Neural cell (in vitro differentiated cells): ENCODE results near the gene CYB561D1. TPM values are rescaled to one million over a fixed set of nuclear protein-coding genes. Genes with fewer than 3 reads are reported as not detected.

ENCODE experiments used
- H2AFZ ChIP-seq: fragments of 200-600, 300-800 bp; sonication (generic), shearing (Covaris generic); 2 replicates; pipeline ENCODE4 v1.6.0; 2014; ENCODE audit warnings: low read depth, mild to moderate bottlenecking, antibody characterized with exemption, low read length, moderate library complexity
- H3F3A ChIP-seq: fragments of 200-600 bp; shearing (Covaris generic); 2 replicates; pipeline ENCODE4 v1.6.1; 2016; ENCODE audit warnings: mild to moderate bottlenecking, moderate library complexity, mixed read lengths, antibody characterized with exemption, low read length; ENCODE audit not compliant: insufficient read depth, poor library complexity, severe bottlenecking
- H3K27ac ChIP-seq: fragments of 200-600, 300-800 bp; sonication (generic), shearing (Covaris generic); 2 replicates; pipeline ENCODE4 v1.5.1; 2014; ENCODE audit warnings: mild to moderate bottlenecking, low read length, moderate library complexity
- H3K27me3 ChIP-seq: fragments of 300-800, 200-600 bp; sonication (generic), shearing (Covaris generic); 2 replicates; pipeline ENCODE4 v1.6.0; 2014; ENCODE audit warnings: mild to moderate bottlenecking, low read depth, low read length, moderate library complexity; ENCODE audit not compliant: insufficient read depth
- H3K36me3 ChIP-seq: fragments of 300-800, 200-600 bp; sonication (generic), shearing (Covaris generic); 2 replicates; pipeline ENCODE4 v1.5.1; 2014; ENCODE audit warnings: mild to moderate bottlenecking, antibody characterized with exemption, low read length, moderate library complexity; ENCODE audit not compliant: insufficient read depth
- H3K4me2 ChIP-seq: fragments of 300-800, 200-600 bp; sonication (generic), shearing (Covaris generic); 2 replicates; pipeline ENCODE4 v1.6.0; 2014; ENCODE audit warnings: mild to moderate bottlenecking, low read length
- H3K4me3 ChIP-seq: fragments of 300-800, 200-600 bp; sonication (generic), shearing (Covaris generic); 2 replicates; pipeline ENCODE4 v1.5.1; 2014; ENCODE audit warnings: mild to moderate bottlenecking, low read length, moderate library complexity
- H3K79me2 ChIP-seq: fragments of 200-600 bp; shearing (Covaris generic); replicated peaks from 2 replicates; pipeline ENCODE4 v1.6.0; 2014; ENCODE audit warnings: mild to moderate bottlenecking, low read length, moderate library complexity; ENCODE audit not compliant: insufficient read depth
- H3K9ac ChIP-seq: fragments of 300-800, 200-600 bp; sonication (generic), shearing (Covaris generic); 2 replicates; pipeline ENCODE4 v1.6.1; 2016; ENCODE audit warnings: mild to moderate bottlenecking, low read length, mixed read lengths
- H3K9me2 ChIP-seq: fragments of 200-600 bp; shearing (Covaris generic); 2 replicates; pipeline ENCODE4 v1.6.1; 2016; ENCODE audit warnings: mild to moderate bottlenecking, low read length, mixed read lengths; ENCODE audit not compliant: insufficient read depth
- H3K9me3 ChIP-seq: fragments of 200-600, 300-800 bp; sonication (generic), shearing (Covaris generic); 2 replicates; pipeline ENCODE4 v1.6.1; 2016; ENCODE audit warnings: mild to moderate bottlenecking, mixed run types, low read length, moderate library complexity, mixed read lengths
- H4K20me1 ChIP-seq: fragments of 200-600 bp; shearing (Covaris generic); 2 replicates; pipeline ENCODE4 v1.6.1; 2016; ENCODE audit warnings: mild to moderate bottlenecking, mixed run types; ENCODE audit not compliant: insufficient read depth
- CTCF ChIP-seq: fragments of 450-650 bp; IDR thresholded peaks from 2 replicates; pipeline ENCODE4 v1.5.1; 2014; ENCODE audit warnings: antibody characterized with exemption, mild to moderate bottlenecking, moderate library complexity; ENCODE audit not compliant: poor library complexity, severe bottlenecking
- EP300 ChIP-seq: fragments of 450-650 bp; conservative IDR thresholded peaks from 2 replicates; pipeline ENCODE4 v1.6.1; 2014; ENCODE audit warnings: antibody characterized with exemption, mild to moderate bottlenecking, moderate library complexity; ENCODE audit not compliant: poor library complexity, severe bottlenecking
- EZH2 ChIP-seq: fragments of 200-600, 300-800 bp; shearing (Covaris generic), sonication (generic); IDR thresholded peaks from 2 replicates; pipeline ENCODE4 v1.6.1; 2014; ENCODE audit warnings: antibody characterized with exemption, low read length, borderline replicate concordance, mild to moderate bottlenecking; ENCODE audit not compliant: insufficient read depth, poor library complexity, severe bottlenecking
- MXI1 ChIP-seq: fragments of 450-650 bp; conservative IDR thresholded peaks from 2 replicates; pipeline ENCODE4 v1.6.1; 2014; ENCODE audit warnings: antibody characterized with exemption, mild to moderate bottlenecking; ENCODE audit not compliant: poor library complexity, severe bottlenecking
- POLR2AphosphoS5 ChIP-seq: IDR thresholded peaks from 2 replicates; pipeline ENCODE4 v1.6.1; 2012
- RAD21 ChIP-seq: fragments of 450-650 bp; conservative IDR thresholded peaks from 2 replicates; pipeline ENCODE4 v1.6.1; 2014; ENCODE audit warnings: antibody characterized with exemption, mild to moderate bottlenecking, moderate library complexity
- REST ChIP-seq: IDR thresholded peaks from 2 replicates; pipeline ENCODE4 v1.6.1; 2012; ENCODE audit warnings: borderline replicate concordance
- SMC3 ChIP-seq: fragments of 450-650 bp; conservative IDR thresholded peaks from 2 replicates; pipeline ENCODE4 v1.6.1; 2014; ENCODE audit warnings: antibody characterized with exemption, mild to moderate bottlenecking, moderate library complexity; ENCODE audit not compliant: poor library complexity
- TAF1 ChIP-seq: IDR thresholded peaks from 2 replicates; pipeline ENCODE4 v1.6.1; 2012; ENCODE audit warnings: low read depth
- polyA plus RNA-seq: library from polyadenylated mRNA; depleted of rRNA; stranded (reverse); fragments of >200 nt; gene quantifications from 2 replicates; pipeline ENCODE4 v1.2.3, GENCODE V29; 2014

The CYB561D1 gene
- polyA plus RNA-seq, 1 donor from 2014 or later = 7.2 TPM

GRCh38 chr1:109527846-109528695, 34.2 kb downstream of the CYB561D1 start:
- Histone ChIP-seq H4K20me1 (no peaks in the 10 kb centered on the region), H3K9ac (no peak overlapping the region), H3K27ac (no peak overlapping the region), H3K36me3 (no peaks in the 10 kb centered on the region), H3K4me2 (no peak overlapping the region), H3K27me3 (no peaks in the 10 kb centered on the region), H3K79me2 (no peaks in the 10 kb centered on the region), H3K4me3 (no peak overlapping the region), H3K9me3 (no peaks in the 10 kb centered on the region), H3K9me2 (no peaks in the 10 kb centered on the region), H3F3A (no peaks in the 10 kb centered on the region), H2AFZ (no peak overlapping the region)
- no peak for TF ChIP-seq TAF1
- TF ChIP-seq POLR2AphosphoS5 = no peak
- TF ChIP-seq EZH2 = no peak
- no peak for TF ChIP-seq MXI1
- TF ChIP-seq EP300 = no peak
- TF ChIP-seq REST = no peak
- no peak for TF ChIP-seq SMC3
- TF ChIP-seq CTCF = no peak
- TF ChIP-seq RAD21 = no peak

GRCh38 chr1:109528712-109529111, 34.8 kb downstream of the CYB561D1 start:
- H3K4me3 ChIP-seq = no peak overlapping the region
- H3K4me2 ChIP-seq = no peak overlapping the region
- H3K36me3 ChIP-seq = no peaks in the 10 kb centered on the region
- no peak overlapping the region for H3K27ac ChIP-seq
- H3K79me2 ChIP-seq = no peaks in the 10 kb centered on the region
- no peaks in the 10 kb centered on the region for H3K9me2 ChIP-seq
- no peaks in the 10 kb centered on the region for H3K9me3 ChIP-seq
- no peaks in the 10 kb centered on the region for H3K27me3 ChIP-seq
- TF ChIP-seq POLR2AphosphoS5 (no peak), EZH2 (no peak), EP300 (no peak), MXI1 (no peak), RAD21 (no peak)
- no peak overlapping the region for H3K9ac ChIP-seq
- no peaks in the 10 kb centered on the region for H3F3A ChIP-seq
- no peak overlapping the region for H2AFZ ChIP-seq
- no peaks in the 10 kb centered on the region for H4K20me1 ChIP-seq
